Thyroid gland (tissue), 4 donors: Measurements from ENCODE around the gene APOD.

Experiments
- POLR2A ChIP-seq, 2 donors: fragments of 450-650 bp; IDR thresholded peaks; one replicate each; pipeline ENCODE4 v1.6.1; 2017; ENCODE audit warnings: antibody characterized with exemption in 2 of 2, mild to moderate bottlenecking in 2 of 2, moderate library complexity in 1 of 2
- TF ChIP-seq, protein P1 (sequence below), 6 experiments: fragments of 200-600 bp in 3 of 6; fragments of 450-650 bp in 3 of 6; sonication (generic) in 3 of 6; IDR thresholded peaks; one replicate each; pipeline ENCODE4 v1.5.1; 2016 to 2019; ENCODE audit warnings: antibody characterized with exemption in 6 of 6, mild to moderate bottlenecking in 2 of 6, inconsistent platforms in 1 of 6, moderate library complexity in 1 of 6

GRCh38 chr3:195526492-195526891 is 57.2 kb downstream of the APOD start:
- TF ChIP-seq, protein P1, sequence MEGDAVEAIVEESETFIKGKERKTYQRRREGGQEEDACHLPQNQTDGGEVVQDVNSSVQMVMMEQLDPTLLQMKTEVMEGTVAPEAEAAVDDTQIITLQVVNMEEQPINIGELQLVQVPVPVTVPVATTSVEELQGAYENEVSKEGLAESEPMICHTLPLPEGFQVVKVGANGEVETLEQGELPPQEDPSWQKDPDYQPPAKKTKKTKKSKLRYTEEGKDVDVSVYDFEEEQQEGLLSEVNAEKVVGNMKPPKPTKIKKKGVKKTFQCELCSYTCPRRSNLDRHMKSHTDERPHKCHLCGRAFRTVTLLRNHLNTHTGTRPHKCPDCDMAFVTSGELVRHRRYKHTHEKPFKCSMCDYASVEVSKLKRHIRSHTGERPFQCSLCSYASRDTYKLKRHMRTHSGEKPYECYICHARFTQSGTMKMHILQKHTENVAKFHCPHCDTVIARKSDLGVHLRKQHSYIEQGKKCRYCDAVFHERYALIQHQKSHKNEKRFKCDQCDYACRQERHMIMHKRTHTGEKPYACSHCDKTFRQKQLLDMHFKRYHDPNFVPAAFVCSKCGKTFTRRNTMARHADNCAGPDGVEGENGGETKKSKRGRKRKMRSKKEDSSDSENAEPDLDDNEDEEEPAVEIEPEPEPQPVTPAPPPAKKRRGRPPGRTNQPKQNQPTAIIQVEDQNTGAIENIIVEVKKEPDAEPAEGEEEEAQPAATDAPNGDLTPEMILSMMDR (IDR thresholded peaks at IDR 0.05): no peak
- TF ChIP-seq POLR2A (IDR thresholded peaks at IDR 0.05): no peak
